A673 (cell line): ENCODE measurements around the gene GRK1.
A peak's percentile ranks its signal among the peaks of the same experiment; 100 is the strongest.

ENCODE experiments used
- CTCF ChIP-seq: fragments of 300-800, 200-600 bp; sonication (generic); conservative IDR thresholded peaks from 2 replicates; pipeline ENCODE4 v1.5.1; 2017; ENCODE audit warnings: low read depth, mild to moderate bottlenecking, antibody characterized with exemption, low read length, moderate library complexity, mixed read lengths
- EZH2 ChIP-seq: fragments of 200-600 bp; sonication (generic); IDR thresholded peaks from 2 replicates; pipeline ENCODE4 v1.6.1; 2017; ENCODE audit warnings: borderline replicate concordance, low read depth, mild to moderate bottlenecking, mixed read lengths, antibody characterized with exemption, low read length; ENCODE audit not compliant: poor library complexity, severe bottlenecking

DNA sequence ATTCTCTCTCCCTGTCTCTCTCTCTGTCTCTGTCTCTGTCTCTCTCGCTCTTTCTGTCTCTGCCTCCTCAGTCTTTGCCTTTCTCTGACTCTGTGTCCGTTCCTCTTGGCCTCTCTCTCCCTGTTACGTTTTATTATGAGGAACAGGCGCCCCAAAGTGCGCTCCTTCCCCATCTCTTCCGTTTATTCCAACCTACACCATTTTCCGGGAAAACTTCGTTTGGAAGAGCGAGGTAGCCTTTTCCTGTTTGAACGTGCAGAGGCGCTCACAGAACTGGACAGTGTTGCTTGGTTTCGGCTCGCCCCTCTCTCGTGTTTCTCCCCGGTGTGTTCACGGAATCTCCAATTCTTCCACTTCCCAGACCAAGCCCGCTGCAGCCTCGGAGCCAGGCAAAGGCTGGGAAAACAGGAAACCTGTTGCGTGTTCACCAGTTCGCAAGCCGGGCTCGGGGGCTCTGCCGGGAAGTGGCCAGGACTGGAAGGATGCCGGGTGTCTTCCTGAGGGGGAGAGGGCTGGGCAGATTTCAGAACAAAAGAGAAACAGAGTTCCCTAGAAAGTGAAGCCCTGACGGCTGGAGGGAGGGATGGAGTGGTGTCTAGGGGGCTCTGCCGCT, 92.6 kb downstream of the GRK1 start:
- TF ChIP-seq CTCF = no peak
- peak; percentile 81 for TF ChIP-seq EZH2
